HG03432 (cell line): ENCODE measurements around the gene KDM5C.

Source experiments
- ATAC-seq: cut with Tn5 transposase; IDR thresholded peaks from one replicate; pipeline ENCODE4 v1.9.1; 2021; ENCODE audit warnings: mild to moderate bottlenecking, moderate library complexity; ENCODE audit not compliant: unreplicated experiment

KDM5C gene

DNA sequence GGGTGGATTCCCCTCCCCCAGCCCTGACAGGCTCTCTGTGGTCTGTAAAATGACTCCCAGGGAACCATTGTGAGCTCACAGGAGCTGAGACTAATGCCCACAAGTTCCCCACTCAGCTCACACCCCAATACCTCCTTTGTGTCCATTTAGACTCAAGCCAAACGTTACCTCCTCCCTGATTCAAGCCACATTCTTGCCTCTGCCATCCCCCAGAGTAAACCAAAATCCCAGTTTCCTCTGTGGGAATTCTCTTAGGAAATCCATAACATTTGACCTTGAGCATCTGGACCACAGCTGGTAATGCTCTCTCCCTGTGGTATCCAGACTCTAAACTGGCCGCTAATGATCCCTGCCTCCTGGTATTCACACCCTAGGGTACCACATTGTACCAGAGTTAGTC is 26.3 kb upstream of the KDM5C start:
- no peak for ATAC-seq

DNA sequence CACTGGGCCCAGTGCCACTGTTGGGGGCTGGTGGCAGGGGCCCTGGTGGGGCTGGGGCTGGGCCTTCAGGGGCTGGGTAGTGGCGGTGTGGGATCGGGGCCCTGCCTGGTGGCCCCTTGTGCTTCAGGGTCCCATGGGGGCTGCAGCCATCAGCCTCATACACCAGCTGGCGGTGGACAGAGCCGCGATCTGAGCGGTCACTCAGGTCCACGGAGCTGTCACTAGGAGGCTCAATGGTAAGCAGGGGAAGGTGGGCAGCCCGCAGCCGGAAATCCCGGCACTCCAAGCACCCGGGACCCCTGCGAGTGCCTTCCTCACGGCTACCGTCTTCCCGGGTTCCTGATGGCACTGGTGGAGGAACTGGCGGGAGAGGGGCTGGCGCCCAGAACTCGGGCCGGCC is 25.5 kb upstream of the KDM5C start:
- ATAC-seq = no peak

DNA sequence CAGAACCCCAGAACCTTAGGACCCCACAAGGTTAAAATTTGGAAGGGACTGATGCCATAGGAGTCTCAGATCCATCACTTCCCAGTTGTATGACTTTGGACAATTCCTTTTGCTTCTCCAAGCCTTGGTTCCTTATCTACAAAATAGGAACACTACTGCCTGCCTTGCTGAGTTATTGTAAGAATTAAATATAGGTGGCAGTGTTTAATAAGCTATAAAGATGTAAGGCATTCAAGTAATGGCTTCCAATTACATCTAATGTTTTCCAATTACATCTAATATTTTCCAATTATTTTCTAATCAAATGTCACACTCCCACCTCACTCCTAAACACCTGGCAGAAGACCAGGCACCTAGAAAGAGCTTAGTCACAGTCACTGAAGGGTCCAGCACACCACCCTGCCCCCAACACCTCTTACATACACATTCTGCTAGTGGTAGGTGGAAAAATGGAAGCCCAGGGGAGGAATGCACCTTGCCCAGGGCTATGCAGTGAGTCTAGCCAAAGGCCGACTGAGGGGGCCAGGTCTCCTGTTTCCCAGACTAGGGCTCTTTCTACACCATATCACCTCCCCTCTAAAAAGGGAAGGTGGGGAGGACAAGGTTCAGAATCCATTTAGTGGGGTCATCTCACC is 24.5 kb upstream of the KDM5C start:
- ATAC-seq = no peak

DNA sequence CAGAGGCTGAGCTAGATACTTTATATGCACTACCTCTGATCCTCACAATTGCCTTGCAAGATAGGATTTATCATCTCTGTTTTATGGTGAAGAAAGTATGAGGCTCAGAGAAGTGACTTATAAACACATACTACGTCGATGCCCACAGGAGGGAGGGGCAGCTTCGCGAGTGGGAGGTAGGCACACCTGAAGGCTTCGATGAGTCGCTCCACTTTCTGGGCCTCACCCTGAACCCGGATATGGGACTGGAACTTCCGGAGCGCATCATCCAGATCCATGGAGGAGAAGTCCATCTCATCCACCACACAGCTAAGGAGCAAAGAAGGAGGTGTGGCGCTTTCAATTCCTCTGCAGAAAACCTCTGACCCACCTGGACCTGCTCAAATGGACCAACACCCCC is 22.9 kb upstream of the KDM5C start:
- ATAC-seq = no peak

DNA sequence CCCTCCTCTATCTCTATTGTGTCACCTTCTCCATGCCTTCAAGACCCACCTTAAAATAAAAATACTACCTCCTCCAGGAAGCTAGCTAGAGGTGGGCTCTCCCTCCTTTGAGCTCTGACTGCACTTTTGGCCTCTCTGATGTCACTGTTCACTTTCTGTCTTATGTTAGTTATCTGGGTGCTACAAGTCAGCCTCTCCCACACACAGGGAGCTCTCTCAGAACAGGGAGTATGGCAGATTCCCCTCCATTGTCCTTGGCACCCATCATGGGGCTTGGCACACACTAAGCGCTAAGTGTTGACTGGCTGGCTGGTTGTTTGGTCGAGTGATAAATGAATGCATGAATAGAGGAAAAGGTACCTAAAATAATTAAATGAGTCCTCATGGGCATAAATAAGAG is 21.2 kb upstream of the KDM5C start:
- no peak for ATAC-seq

DNA sequence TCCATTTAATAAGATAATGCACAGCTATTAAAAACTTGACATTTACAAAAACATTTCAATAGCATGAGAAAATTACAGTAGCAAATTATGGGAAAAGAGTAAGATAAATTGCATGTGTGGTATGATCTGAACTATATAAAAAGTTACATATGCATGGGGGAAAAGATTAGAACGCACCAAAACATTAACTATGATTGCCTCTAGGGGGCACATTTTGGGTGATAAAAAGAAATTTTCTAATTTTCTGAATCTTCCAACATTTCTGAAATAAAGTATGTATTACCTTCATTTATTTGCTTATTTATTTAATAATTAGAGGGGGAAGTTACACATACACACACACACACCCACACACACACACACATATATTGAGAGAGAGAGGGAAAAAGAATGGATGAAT is 19.6 kb upstream of the KDM5C start:
- no peak for ATAC-seq

DNA sequence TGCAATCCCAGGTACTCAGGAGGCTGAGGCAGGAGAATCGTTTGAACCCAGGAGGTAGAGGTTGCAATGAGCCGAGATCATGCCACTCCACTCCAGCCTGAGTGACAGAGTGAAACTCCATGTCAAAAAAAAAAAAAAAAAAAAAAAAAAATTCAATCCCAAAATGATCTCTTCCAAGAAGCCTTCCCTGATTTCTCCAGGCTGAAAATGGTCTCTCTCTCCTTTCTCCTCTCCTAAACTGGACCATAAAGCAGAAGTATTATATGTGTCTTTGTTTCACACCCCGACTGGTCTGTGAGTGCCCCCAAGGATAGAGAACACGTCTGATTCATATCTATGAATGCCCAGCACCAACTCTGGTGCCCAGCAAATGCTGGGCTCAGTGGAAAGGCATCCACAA is 17.3 kb upstream of the KDM5C start:
- no peak for ATAC-seq

DNA sequence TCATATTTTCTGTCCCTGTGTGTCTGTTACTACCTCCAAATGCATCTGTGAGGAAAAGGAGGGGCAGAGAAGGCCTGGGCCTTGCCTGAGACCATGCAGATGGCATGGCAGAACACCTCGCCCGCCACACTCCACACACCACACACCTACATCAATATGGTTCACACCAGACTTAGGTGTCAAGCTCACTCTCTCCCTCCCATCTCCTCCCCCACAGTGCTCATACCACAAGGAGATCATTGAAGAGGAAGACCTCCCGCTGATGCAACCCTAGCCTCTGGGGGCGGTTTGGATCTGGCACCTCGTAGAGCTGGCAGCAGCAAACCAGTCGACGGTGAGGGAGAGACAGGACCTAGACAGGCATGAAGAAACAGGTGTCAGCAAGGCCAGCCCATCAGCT is 16.6 kb upstream of the KDM5C start:
- ATAC-seq = no peak

DNA sequence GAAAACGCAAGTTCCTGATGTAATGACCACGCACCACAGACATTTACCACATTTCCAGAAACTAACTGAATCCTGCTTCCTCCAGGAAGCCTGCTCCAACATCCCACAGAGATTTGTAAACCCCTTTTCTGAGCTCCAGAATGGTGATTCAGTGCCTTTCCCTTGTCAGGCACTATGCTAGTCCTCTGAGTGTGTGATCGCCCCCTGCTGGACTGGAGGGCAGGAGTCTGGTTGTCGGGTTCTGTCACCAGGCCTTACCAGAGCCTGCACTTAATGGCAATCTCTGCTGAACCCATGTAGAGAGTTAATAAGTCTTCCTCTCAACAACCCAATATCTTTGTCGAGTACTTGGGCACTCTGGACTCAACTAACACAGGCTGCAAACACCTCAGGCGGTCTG is 14.5 kb upstream of the KDM5C start:
- no peak for ATAC-seq

DNA sequence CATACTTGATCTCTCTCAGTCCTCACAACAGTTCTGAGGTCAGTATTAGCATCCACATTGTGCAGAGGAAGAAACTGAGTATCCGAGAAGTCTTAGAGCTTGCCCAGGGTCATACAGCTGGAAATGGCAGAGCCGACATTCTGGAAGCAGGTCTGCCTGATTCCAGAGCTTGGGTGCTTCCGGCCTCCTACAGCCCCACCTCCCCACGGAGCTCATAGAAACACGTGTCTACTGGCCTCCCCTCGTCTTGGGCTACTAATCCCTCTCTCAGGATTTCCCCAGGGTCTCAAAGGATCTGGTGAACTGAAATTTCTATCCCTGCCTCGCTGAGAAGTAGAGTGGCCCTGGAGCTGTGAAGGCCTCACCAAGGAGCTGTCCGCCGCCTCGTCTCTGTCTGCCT is 12.0 kb upstream of the KDM5C start:
- no peak for ATAC-seq

DNA sequence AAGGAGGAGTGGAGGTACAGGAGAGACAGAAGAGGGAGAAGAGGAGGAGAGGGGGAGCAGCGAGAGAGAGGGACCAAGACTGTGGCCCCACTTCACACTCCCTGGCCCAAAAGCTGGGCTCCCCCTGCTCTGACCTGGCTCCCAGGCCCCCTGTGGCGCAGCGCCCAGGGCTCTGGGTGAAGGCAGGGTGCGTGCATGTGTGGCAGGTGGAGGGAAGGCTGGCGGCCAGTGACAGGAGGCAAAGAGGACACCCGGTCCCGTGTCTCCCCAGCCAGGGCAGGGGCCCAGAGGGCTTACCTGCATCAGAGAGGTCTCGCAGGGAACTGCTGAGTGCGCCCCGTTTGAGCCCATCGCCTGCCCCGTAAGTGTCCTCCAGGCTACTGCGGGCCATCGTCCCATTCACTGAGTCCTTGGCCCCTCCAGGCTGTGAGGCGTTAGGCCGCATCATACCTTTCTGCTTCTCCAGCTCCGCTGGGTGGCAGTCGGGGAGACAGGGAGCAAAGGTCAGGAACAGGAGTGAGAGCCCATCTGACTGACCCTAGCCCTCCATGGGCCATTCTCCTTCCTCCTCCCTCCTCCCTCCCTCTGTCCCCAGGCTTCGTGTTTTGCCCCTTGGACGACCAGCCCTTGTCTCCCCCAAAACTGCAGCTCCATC is 11.1 kb upstream of the KDM5C start:
- ATAC-seq = no peak

DNA sequence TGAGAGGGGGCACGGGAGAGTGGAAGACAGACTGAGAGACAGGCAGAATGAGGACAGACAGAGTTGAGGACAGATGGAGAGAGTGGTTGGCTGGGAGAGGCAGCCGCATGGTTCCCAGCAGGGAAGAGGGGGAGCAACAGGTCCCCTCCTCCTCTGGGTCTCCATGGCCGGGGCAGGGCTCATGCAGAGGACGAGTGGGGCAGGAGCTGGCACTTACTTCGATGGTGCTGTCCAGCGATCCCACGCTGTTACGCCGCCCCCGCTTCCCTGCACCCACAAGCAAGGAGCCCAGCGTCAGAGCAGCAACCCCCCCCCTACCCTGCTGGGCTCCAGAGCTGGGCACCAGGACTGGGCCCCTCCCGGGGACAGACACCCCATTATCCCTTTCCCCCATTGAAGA is 10.6 kb upstream of the KDM5C start:
- no peak for ATAC-seq

DNA sequence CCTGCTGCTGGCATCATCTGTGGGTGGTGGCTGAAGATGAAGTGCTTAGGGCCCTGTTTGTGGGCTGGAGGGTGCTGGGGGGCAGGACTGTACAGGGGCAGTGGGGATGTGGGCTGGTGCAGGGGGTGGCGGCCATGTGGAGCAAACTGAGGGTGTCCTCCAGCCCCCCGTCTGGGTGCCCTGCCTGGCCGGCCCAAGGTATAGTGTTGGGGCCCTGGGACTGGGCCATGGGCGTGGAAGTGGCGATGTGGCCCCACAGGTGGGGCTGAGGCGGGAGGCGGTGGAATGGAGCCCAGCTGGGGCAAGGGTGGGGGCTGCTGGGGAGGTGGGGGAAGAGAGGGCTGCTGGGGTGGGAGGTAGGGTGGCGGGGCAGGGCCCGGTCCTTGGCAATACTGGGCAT is 9.5 kb upstream of the KDM5C start:
- no peak for ATAC-seq

DNA sequence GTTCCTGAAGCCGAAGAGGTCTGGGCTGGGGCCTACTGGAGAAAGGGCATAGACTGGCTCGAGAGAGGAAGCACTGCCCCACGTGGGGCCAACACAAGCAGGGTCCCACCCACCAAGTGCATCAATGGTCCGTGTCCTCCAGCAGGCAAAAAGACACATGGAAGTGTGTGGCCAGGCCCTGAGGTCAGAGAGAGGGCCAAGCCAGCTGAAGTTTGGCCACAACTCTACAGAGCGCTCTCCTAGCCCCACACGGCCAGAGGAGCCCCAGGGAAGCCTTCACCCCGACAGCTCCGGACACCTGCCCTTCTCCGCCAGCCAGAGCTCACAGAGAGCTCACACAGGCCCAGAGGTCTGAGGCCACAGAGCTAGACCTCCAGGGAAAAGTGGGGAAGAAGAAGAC is 8.5 kb upstream of the KDM5C start:
- ATAC-seq = no peak

DNA sequence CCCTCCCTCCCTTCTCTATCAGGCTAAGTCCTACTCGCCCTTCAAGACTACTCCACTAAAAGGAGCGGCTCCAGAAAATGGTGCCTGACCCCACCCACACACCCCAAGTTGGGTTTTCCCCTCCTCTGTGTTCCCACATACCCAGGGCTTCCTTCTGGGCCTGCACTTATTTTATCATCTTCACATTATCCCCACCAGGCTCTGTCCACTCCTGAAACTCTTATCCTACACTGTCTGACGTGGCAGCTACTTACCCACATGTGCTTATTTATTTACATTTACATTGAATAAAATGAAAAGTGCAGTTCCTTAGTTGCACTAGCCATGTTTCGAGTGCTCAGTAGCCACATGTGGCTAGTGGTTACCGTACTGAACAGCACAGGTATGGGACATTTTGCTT is 5.1 kb upstream of the KDM5C start:
- ATAC-seq = no peak

DNA sequence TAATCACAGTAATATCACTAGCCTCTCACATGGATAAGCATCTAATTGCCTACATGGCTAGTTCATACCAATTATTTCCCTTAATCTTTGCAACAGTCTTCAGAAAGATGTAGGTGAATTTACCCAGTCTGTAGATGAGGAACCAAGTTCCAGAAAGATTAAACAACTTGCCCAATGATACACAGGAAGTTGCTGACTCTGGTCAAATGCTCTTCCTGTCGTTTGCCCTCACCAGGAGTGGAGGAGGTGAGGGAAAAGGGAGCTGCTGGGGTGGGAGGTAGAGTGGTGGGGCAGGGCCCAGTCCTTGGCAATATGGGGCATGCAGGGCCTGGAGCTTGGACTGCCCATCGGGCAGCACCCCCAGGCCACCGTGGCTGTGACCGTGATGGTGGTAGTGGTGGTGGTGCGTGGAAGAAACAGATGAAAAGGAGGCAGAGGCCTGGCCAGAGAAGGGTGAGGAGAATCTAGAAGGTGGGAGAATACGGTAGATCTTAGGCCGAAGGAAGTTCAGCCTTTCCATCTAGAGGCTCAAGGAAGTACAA is 2.3 kb upstream of the KDM5C start:
- ATAC-seq = no peak

DNA sequence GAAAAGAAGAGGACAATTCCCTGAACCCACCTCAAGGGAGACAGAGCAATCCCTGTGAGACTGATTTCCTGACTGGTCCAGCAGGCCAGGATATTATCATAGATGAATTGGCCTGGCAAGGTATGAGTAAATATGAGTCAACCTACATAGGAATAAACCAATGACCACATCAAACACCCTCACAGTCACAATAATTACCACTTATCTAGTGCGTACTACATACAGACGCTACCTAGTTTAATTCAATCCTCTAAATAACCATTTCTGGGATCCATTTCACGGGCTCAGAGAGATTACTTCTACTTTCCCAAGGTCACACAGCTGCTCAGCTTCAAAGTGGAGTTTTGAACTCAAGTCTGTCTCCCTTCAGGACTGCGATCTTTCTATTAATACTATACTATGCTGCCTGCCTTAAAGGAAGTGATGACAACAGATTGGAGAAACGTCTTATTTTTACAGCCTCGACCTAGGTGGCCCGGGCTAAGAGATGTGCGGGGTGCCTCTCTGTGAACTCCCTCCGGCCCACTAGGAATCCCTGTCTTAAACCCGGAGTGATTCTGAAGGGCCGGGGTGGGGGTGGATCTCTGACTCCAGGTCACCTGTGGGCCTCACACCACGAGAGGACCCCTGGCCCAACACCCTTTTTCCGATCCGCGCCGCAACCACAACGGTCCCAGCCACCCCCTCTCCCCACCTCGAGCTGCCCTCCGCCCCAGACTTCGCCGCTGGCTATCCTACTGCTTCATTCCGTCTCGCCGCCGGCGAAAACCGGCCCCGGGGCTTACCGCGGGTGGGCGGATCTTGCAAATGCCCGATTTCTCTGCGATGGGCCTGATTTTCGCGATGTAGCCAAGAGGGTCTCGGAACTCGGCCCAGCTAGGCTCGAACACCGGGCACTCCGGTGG is 800 bp downstream of the KDM5C start:
- ATAC-seq = no peak

DNA sequence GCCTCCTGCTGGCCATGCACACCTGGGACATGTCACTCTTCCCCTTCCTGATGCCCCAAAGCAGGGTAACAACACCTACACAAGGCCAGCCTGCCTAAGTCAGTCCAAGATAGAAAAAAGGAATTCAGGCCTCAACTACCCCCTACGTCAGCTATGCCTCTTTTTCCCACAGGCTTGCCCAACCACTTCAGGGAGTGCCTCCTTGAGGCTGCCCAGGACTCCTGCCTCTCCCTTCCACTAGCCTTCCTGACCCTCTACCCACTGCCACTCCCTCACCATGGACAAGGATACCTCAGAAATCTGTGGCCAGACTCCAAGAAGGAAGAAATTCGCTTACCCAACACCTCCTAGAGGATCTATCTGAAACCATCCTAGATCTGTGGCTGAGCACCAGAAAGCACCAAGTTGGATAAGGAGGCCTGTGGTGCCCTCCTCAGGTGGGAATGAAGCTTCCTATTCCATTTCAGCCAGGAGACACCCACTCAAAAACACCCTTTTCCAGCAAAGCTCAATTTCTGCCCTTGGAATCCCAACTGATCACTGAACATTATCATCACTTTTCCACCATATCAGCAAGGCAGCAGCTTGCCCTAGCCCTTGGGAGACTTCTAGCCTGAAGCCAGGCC is 1.8 kb downstream of the KDM5C start:
- no peak for ATAC-seq

DNA sequence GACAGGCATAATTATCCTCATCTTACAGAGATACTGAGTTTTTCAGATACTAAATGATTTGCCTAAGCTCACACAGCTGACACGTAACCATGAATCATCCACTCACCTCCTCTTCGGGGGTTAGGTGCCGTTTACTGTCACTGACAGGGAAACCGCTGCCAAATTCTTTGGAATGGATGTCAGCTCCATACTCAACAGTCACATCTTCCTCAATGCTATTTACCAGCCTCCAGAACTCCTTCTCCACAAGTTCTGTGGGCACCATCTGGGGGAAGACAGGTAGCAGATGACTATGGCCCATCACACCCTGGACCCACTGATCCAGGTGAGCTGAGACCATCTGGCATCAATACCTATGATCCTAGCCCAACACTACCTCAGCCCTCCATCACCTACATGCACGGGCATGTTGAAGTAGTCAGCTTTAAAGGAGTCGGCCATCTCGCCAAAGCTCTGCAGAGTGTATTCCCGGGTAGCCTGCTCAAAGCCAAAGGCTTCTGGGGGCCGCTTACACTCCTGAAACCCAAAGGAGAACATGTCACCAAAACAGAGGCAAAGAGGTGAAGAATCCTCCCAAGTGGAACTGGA is 13.5 kb downstream of the KDM5C start:
- ATAC-seq = no peak

DNA sequence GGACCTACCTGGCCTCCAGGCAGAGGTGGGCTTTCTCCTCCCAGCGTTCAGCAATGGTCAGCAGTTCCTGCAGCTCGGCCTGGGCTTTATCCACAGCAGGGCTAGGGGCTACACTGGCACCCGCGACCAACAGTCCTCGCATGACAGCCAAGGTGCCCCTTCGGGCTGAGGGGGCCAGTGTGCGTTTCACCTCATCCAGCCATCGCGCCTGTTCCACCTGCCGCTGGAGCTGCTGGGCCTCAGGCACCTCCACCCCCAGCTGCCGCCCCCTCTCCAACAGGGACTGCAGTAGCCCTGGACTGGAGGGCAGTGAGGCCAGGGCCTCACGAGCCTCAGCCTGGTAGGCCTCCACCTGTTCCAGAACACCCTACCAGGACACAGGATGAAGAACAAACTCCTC is 28.3 kb downstream of the KDM5C start:
- ATAC-seq = no peak

DNA sequence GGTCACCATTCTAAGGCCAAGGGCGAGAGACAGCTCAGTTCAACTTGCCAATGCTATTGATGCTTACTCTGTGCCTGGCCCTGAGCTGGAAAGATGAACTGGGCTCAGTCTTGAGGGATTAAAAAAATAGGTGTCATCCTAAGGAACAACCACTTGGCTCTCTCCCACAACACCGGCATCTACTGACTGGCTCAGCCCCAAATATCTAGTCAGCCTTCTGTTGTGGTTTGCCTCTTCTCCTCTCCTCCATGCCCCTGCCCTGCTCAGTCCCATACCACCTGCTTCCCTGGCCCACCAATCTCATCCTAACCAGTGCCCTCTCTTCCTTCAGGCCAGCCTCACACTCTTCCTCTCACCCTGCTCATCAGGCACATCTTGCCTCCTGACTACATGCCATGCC is 29.6 kb downstream of the KDM5C start:
- no peak for ATAC-seq
